ENCODE data around the gene C14orf119.
A peak's percentile ranks its signal among the peaks of the same experiment; 100 is the strongest.

The C14orf119 gene

GRCh38 chr14:23137192-23137812 lies 42.0 kb downstream of the C14orf119 start:
- ChIA-PET CTCF (interaction anchor here (0.6 to 1.7 kb wide), 3 partner anchors 16 to 162 kb away, joined by 3 to 6 read pairs (median 4); no protein-coding TSS in a partner anchor), POLR2A (ENCODE audit: low non-redundant PET) (no interaction called here)
- peak; percentile 52 for DNase-seq (ENCODE audit: low spot score)
- peak overlapping the region; percentile 93 for H3K27ac ChIP-seq
- TF ChIP-seq CTCF (conservative IDR thresholded peaks at IDR 0.05; ENCODE audit: low read depth): no peak

- peak; percentile 73 for DNase-seq (ENCODE audit: low spot score)
- ChIA-PET CTCF (interaction anchor here (0.7 kb wide), 1 partner anchor 16 kb away, joined by 6 read pairs; no protein-coding TSS in a partner anchor), POLR2A (ENCODE audit: low non-redundant PET) (interaction anchor here (0.7 to 0.8 kb wide), 2 partner anchors 17 to 44 kb away, joined by 4 to 5 read pairs; no protein-coding TSS in a partner anchor)
- TF ChIP-seq CTCF (conservative IDR thresholded peaks at IDR 0.05; ENCODE audit: low read depth): no peak
- peak overlapping the region; percentile 93 for H3K27ac ChIP-seq
These were observed 42.7 kb downstream of the C14orf119 start for GRCh38 chr14:23137813-23138535.

- no peak for TF ChIP-seq CTCF (conservative IDR thresholded peaks at IDR 0.05; ENCODE audit: low read depth)
- ChIA-PET POLR2A (ENCODE audit: low non-redundant PET) (no interaction called here), CTCF (no interaction called here)
- H3K27ac ChIP-seq: peak overlapping the region; percentile 93
- no peak for DNase-seq (ENCODE audit: low spot score)
These were observed 44.6 kb downstream of the C14orf119 start for GRCh38 chr14:23139874-23140273.

GRCh38 chr14:23140371-23140770 lies 45.1 kb downstream of the C14orf119 start:
- CTCF ChIA-PET: no interaction called here
- POLR2A ChIA-PET (ENCODE audit: low non-redundant PET): no interaction called here
- no peak for DNase-seq (ENCODE audit: low spot score)
- peak overlapping the region; percentile 93 for H3K27ac ChIP-seq
- TF ChIP-seq CTCF (conservative IDR thresholded peaks at IDR 0.05; ENCODE audit: low read depth): no peak

- DNase-seq (ENCODE audit: low spot score): peak; percentile 52
- peak overlapping the region; percentile 93 for H3K27ac ChIP-seq
- POLR2A ChIA-PET (ENCODE audit: low non-redundant PET): no interaction called here
- TF ChIP-seq CTCF (conservative IDR thresholded peaks at IDR 0.05; ENCODE audit: low read depth): no peak
- CTCF ChIA-PET: interaction anchor here (0.6 kb wide), 1 partner anchor 239 kb away, joined by 4 read pairs; no protein-coding TSS in a partner anchor
These were observed 46.6 kb downstream of the C14orf119 start for GRCh38 chr14:23141706-23142444.

DNA sequence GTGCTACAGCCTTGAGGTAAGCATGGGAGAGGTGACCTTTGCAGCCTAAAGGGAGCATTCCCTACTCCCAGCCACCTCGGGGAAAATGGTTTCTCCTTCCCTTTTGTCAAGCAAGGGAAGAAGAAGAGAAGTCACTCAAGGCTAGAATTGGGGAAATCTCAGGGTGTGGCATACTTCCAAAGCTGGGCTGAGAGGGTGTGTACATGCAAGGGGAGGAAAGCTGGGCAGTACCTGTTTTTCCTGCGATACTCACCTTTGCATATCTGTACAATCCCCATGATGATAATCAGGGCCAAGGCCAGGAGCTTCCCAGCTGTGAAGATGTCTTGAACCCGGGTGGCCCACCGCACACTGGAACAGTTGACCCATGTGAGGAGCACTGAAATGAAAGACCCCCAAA lies 47.5 kb downstream of the C14orf119 start:
- no peak for TF ChIP-seq CTCF (conservative IDR thresholded peaks at IDR 0.05; ENCODE audit: low read depth)

More for the DNA sequence above, 47.5 kb downstream of the C14orf119 start:
- peak overlapping the region; percentile 93 for H3K27ac ChIP-seq
- ChIA-PET POLR2A (ENCODE audit: low non-redundant PET) (no interaction called here), CTCF (interaction anchor here (0.6 to 1.2 kb wide), 2 partner anchors 39 to 44 kb away, joined by 3 to 5 read pairs; no protein-coding TSS in a partner anchor)
- no peak for DNase-seq (ENCODE audit: low spot score)
